Breast epithelium (tissue), 4 donors: Measurements from ENCODE around the gene GNAI2. TPM values are rescaled to one million over a fixed set of nuclear protein-coding genes. Genes with fewer than 3 reads are reported as not detected.
A peak's percentile ranks its signal among the peaks of the same experiment; 100 is the strongest.

Source experiments
- DNase-seq, 2 donors: peaks; one replicate each; pipeline ENCODE4 v3.0.0-alpha.2; 2019; ENCODE audit warnings: low spot score in 2 of 2
- H3K27ac ChIP-seq, 2 donors: fragments of 200-600 bp; sonication (generic) in 1 of 2; one replicate each; pipeline ENCODE4 v1.5.1; 2016 to 2019; ENCODE audit warnings: mild to moderate bottlenecking in 1 of 2
- H3K27me3 ChIP-seq, 2 donors: fragments of 200-600 bp; sonication (generic) in 1 of 2; one replicate each; pipeline versions ENCODE4 v1.5.1 to v1.6.0; 2017 to 2019; ENCODE audit warnings: control low read depth in 1 of 2, mild to moderate bottlenecking in 1 of 2
- H3K36me3 ChIP-seq: fragments of 200-600 bp; one replicate; pipeline ENCODE4 v1.5.1; 2019
- H3K4me1 ChIP-seq, 2 donors: fragments of 200-600 bp; sonication (generic); one replicate each; pipeline ENCODE4 v1.5.1; 2016 to 2019; ENCODE audit warnings: control low read depth in 1 of 2
- H3K4me3 ChIP-seq, 3 donors: fragments of 200-600 bp; sonication (generic); 1 replicate in 2 of 3; 2 replicates in 1 of 3; pipeline ENCODE4 v1.5.1; 2016 to 2019; ENCODE audit warnings: mild to moderate bottlenecking in 3 of 3, moderate library complexity in 2 of 3
- H3K9me3 ChIP-seq, 2 donors: fragments of 200-600 bp; sonication (generic) in 1 of 2; one replicate each; pipeline ENCODE4 v1.5.1; 2016 to 2019; ENCODE audit warnings: control low read depth in 1 of 2
- CTCF ChIP-seq, 3 donors: fragments of 450-650 bp; IDR thresholded peaks; one replicate each; pipeline ENCODE4 v1.5.1; 2016 to 2017; ENCODE audit warnings: antibody characterized with exemption in 3 of 3, mild to moderate bottlenecking in 3 of 3, moderate library complexity in 3 of 3
- POLR2A ChIP-seq: fragments of 450-650 bp; IDR thresholded peaks from one replicate; pipeline ENCODE4 v1.6.1; 2016; ENCODE audit warnings: antibody characterized with exemption, mild to moderate bottlenecking, moderate library complexity
- POLR2AphosphoS5 ChIP-seq, 3 donors: sonication (generic); formaldehyde crosslinking; IDR thresholded peaks; one replicate each; pipeline ENCODE4 v1.6.1; 2017; ENCODE audit warnings: antibody characterized with exemption in 3 of 3
- intact Hi-C: fragments of 100-400 bp; cut with DNase I; formaldehyde crosslinking; loops from one replicate; pipeline ENCODE4 v1.15.1; 2023; ENCODE audit warnings: low total_unique reads
- total RNA-seq, 3 donors: library from RNA; depleted of rRNA; stranded (reverse); fragments of >200 nt; gene quantifications; one replicate each; pipeline ENCODE4 v1.1.0, GENCODE V29; 2016

GNAI2 gene
- total RNA-seq, 3 donors from 2014 or later: 95.3 to 232 (median 162) TPM

- Histone ChIP-seq H3K36me3 (no peaks in the 10 kb centered on the region), H3K9me3 (no peaks in the 10 kb centered on the region), H3K27ac (peak overlapping the region; percentile 21 to 100), H3K4me3 (no peak overlapping the region), H3K4me1 (peaks cover 17 to 37% of the 10 kb centered on the region in 2 donors), H3K27me3 (no peaks in the 10 kb centered on the region)
- TF ChIP-seq CTCF (IDR thresholded peaks at IDR 0.05) (no peak), POLR2A (no peak), POLR2AphosphoS5 (IDR thresholded peaks at IDR 0.05) (no peak)
- no peak for DNase-seq
- intact Hi-C loops: no loop called here
Measured at GRCh38 chr3:50262778-50263177, 26.8 kb downstream of the GNAI2 start.

- TF ChIP-seq CTCF (IDR thresholded peaks at IDR 0.05): no peak
- Histone ChIP-seq H3K4me1 (peaks cover 23 to 44% of the 10 kb centered on the region in 2 donors), H3K27me3 (no peaks in the 10 kb centered on the region), H3K9me3 (no peaks in the 10 kb centered on the region), H3K36me3 (no peaks in the 10 kb centered on the region), H3K27ac (peak overlapping the region; percentile 94 to 100), H3K4me3 (peak overlapping the region in 1 of 3 donors; percentile 7)
- intact Hi-C loops: no loop called here
- no peak for DNase-seq
Measured at GRCh38 chr3:50263478-50264382, 27.7 kb downstream of the GNAI2 start.

GRCh38 chr3:50264383-50264963 is 28.5 kb downstream of the GNAI2 start:
- Histone ChIP-seq H3K27me3 (no peaks in the 10 kb centered on the region), H3K4me3 (peak overlapping the region in 1 of 3 donors; percentile 7), H3K27ac (peak overlapping the region; percentile 94 to 100), H3K4me1 (peaks cover 23 to 51% of the 10 kb centered on the region in 2 donors), H3K36me3 (no peaks in the 10 kb centered on the region), H3K9me3 (no peaks in the 10 kb centered on the region)
- peak in 1 of 2 donors; percentile 93 for DNase-seq
- TF ChIP-seq POLR2AphosphoS5 (IDR thresholded peaks at IDR 0.05) (peak in 2 of 3 donors; percentile 47), POLR2A (no peak), CTCF (IDR thresholded peaks at IDR 0.05) (peak in 1 of 3 donors; percentile 13)
- intact Hi-C loops: no loop called here

- peak overlapping the region in 1 of 3 donors; percentile 7 for H3K4me3 ChIP-seq
- peaks cover 24 to 56% of the 10 kb centered on the region in 2 donors for H3K4me1 ChIP-seq
- H3K36me3 ChIP-seq: no peaks in the 10 kb centered on the region
- no peak for DNase-seq
- peak overlapping the region; percentile 94 to 100 for H3K27ac ChIP-seq
- TF ChIP-seq POLR2AphosphoS5 (IDR thresholded peaks at IDR 0.05): no peak
- TF ChIP-seq POLR2A: no peak
- no peak for TF ChIP-seq CTCF (IDR thresholded peaks at IDR 0.05)
- H3K27me3 ChIP-seq: no peaks in the 10 kb centered on the region
- intact Hi-C loops: no loop called here
- H3K9me3 ChIP-seq: no peaks in the 10 kb centered on the region
Measured at GRCh38 chr3:50264964-50265485, 29.0 kb downstream of the GNAI2 start.

GRCh38 chr3:50265571-50265970 is 29.6 kb downstream of the GNAI2 start:
- intact Hi-C loops: no loop called here
- Histone ChIP-seq H3K4me1 (peaks cover 25 to 55% of the 10 kb centered on the region in 2 donors), H3K36me3 (no peaks in the 10 kb centered on the region), H3K27me3 (no peaks in the 10 kb centered on the region), H3K4me3 (no peak overlapping the region), H3K9me3 (no peaks in the 10 kb centered on the region), H3K27ac (peak overlapping the region; percentile 94 to 100)
- no peak for DNase-seq
- no peak for TF ChIP-seq POLR2A
